IPS-15b (cell line): ENCODE data around the gene APPBP2.
"Not testable (repeated sequence)": the region's sequence is repeated elsewhere in the genome, so short reads cannot be mapped to it uniquely, and the experiment has no call there.

Experiments used
- H3K27me3 ChIP-seq: one replicate; pipeline ENCODE4 v1.6.1; 2013; ENCODE audit warnings: low read length; ENCODE audit not compliant: control insufficient read depth, insufficient read depth
- H3K36me3 ChIP-seq: one replicate; pipeline ENCODE4 v1.6.1; 2013; ENCODE audit warnings: low read length; ENCODE audit not compliant: control insufficient read depth, insufficient read depth
- H3K4me1 ChIP-seq: one replicate; pipeline ENCODE4 v1.6.1; 2013; ENCODE audit warnings: mild to moderate bottlenecking, low read length; ENCODE audit not compliant: control insufficient read depth, insufficient read depth
- H3K4me3 ChIP-seq: one replicate; pipeline ENCODE4 v1.5.1; 2013; ENCODE audit warnings: low read depth, low read length
- H3K9ac ChIP-seq: one replicate; pipeline ENCODE4 v1.6.1; 2013; ENCODE audit warnings: low read depth, mild to moderate bottlenecking, low read length
- H3K9me3 ChIP-seq: one replicate; pipeline ENCODE4 v1.6.1; 2013; ENCODE audit warnings: mild to moderate bottlenecking, low read length; ENCODE audit not compliant: control insufficient read depth, insufficient read depth

APPBP2 gene

DNA sequence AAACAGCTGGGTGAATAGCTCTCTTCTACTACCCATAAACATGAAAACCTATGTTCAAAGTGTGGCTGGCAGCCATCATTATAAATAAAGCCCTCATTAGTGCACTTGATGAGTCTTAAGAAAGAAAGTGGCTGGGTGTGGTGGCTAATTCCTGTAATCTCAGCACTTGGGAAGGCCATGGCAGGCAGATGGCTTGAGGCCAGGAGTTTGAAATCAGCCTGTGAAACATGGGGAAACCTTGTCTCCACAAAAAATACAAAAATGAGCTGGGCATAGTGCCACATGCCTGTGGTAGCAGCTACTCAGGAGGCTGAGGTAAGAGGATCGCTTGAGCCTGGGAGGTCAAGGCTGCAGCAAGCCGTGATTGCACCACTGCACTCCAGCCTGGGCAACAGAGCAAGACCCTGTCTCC is 28.3 kb upstream of the APPBP2 start:
- Histone ChIP-seq H3K4me3 (no peak overlapping the region), H3K9ac (no peak overlapping the region), H3K9me3 (peaks cover 6% of the 10 kb centered on the region), H3K36me3 (no peaks in the 10 kb centered on the region), H3K27me3 (no peaks in the 10 kb centered on the region), H3K4me1 (no peaks in the 10 kb centered on the region)

DNA sequence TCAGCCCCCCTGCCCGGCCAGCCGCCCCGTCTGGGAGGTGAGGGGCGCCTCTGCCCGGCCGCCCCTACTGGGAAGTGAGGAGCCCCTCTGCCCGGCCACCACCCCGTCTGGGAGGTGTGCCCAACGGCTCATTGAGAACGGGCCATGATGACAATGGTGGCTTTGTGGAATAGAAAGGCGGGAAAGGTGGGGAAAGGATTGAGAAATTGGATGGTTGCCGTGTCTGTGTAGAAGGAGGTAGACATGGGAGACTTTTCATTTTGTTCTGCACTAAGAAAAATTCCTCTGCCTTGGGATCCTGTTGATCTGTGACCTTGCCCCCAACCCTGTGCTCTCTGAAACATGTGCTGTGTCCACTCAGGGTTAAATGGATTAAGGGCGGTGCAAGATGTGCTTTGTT is 26.2 kb upstream of the APPBP2 start:
- H3K4me1 ChIP-seq, H3K9ac ChIP-seq, H3K36me3 ChIP-seq: not testable (repeated sequence)

DNA sequence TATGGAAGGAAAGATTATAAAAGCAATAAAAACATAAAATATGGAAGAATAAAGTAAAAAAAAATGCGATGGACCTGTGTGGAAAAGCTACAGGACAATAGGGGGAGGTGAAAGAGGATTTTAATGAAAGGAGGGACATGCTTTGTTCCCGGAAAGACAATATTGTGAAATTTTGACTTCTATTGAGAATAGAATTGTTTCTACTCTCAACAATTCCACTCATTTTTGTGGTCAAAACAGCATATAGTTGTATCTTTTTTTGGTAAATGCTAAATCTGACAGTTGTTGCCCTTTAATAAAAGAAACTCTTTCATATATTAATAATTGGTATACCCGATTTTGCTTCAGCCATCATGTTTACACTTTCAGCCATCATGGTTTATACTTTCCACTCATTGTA is 22.9 kb upstream of the APPBP2 start:
- no peaks in the 10 kb centered on the region for H3K4me1 ChIP-seq
- no peaks in the 10 kb centered on the region for H3K27me3 ChIP-seq
- H3K9me3 ChIP-seq: no peaks in the 10 kb centered on the region
- H3K36me3 ChIP-seq: no peaks in the 10 kb centered on the region
- H3K9ac ChIP-seq: no peak overlapping the region
- H3K4me3 ChIP-seq: no peak overlapping the region

More for the DNA sequence above, 26.2 kb upstream of the APPBP2 start:
- H3K9me3 ChIP-seq, H3K27me3 ChIP-seq, H3K4me3 ChIP-seq: not testable (repeated sequence)

DNA sequence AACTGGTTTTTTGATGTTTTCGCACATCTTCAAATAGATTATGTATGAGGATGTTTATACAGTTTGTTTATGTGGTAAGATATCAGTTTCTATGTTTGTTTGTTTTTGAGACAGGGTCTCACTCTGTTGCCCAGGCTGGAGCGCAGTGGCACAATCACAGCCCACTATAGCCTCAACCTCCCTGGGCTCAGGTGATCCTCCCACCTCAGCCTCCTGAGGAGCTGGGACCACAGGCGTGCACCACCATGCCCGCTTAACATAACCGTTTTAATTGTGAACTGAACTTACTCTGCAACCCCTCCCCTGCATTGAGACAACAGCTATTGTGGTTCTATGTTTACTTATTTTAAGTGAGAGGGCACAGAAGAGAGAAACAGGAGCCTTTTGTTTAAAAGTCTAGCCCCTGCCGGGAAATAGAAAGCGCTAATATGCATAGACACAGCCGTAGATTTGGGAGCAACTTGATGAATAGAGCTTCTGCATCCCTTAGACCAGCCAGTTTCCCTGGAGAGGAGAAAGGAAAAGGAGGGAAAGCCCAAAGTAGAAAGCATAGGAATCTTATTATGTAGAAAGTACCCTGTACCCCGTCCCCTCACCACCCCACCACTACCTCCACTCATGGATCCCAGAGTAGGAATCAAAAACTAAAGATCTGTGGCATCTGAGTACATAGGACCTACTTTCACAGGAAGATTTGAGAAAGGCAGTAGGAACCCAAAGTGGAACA is 19.6 kb upstream of the APPBP2 start:
- H3K4me3 ChIP-seq: no peak overlapping the region
- no peak overlapping the region for H3K9ac ChIP-seq
- H3K4me1 ChIP-seq: no peaks in the 10 kb centered on the region
- H3K27me3 ChIP-seq: no peaks in the 10 kb centered on the region
- no peaks in the 10 kb centered on the region for H3K36me3 ChIP-seq
- no peaks in the 10 kb centered on the region for H3K9me3 ChIP-seq

DNA sequence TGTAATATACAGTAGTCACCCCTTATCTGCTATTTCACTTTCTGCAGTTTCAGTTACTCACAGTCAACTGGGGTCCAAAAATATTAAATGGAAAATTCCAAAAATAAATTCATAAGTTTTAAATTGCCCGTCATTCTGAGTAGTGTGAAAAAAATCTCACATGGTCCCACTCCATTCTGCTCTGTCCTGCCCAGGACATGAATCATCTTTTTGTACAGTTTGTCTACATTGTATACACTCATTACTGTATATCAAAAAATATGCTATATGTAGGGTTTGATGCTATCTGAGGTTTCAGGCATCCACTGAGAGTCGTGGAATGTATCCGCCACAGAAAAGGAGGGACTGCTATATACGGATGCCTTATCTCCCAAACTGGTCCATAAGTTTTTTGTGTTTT is 16.0 kb upstream of the APPBP2 start:
- no peaks in the 10 kb centered on the region for H3K27me3 ChIP-seq
- no peak overlapping the region for H3K9ac ChIP-seq
- no peak overlapping the region for H3K4me3 ChIP-seq

DNA sequence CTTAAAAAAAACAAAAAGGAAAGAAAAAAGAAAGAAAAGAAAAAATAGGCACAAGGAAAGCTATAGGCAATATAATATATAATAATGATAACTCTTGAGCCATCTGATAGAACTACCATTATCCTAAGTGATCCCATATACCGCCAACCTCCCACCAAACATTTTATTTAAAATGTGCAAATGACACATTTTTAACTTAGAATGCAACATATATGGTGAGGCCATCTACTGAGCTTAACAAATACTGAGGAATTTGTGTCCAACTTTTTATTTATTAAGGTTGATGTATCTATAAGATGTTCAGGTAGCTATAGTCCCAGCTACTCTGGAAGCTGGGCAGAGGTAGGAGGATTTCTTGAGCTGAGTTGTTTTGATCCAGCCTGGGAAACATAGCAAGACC is 14.4 kb upstream of the APPBP2 start:
- no peaks in the 10 kb centered on the region for H3K9me3 ChIP-seq
- no peaks in the 10 kb centered on the region for H3K4me1 ChIP-seq
- H3K4me3 ChIP-seq: no peak overlapping the region
- H3K36me3 ChIP-seq: no peaks in the 10 kb centered on the region
- H3K9ac ChIP-seq: no peak overlapping the region
- no peaks in the 10 kb centered on the region for H3K27me3 ChIP-seq

More for the DNA sequence above, 16.0 kb upstream of the APPBP2 start:
- Histone ChIP-seq H3K36me3 (no peaks in the 10 kb centered on the region), H3K9me3 (no peaks in the 10 kb centered on the region), H3K4me1 (no peaks in the 10 kb centered on the region)

DNA sequence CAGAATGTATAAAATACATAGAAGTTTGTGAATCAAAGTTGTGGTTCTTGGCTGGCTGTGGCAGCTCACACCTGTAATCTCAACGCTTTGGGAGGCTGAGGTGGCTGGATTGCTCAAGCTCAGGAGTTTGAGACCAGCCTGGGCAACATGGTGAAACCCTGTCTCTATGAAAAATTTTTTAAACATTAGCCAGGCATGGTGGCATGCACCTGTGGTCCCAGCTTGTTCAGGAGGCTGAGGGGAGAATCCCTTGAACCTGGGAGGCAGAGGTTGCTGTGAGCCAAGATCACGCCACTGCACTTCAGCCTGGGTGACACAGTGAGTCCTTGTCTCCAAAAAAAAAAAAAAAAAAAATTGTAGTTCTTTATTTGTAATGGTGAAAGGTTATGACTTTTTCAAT is 13.8 kb upstream of the APPBP2 start:
- Histone ChIP-seq H3K9me3 (no peaks in the 10 kb centered on the region), H3K27me3 (no peaks in the 10 kb centered on the region), H3K9ac (no peak overlapping the region), H3K4me3 (no peak overlapping the region), H3K36me3 (no peaks in the 10 kb centered on the region), H3K4me1 (no peaks in the 10 kb centered on the region)

DNA sequence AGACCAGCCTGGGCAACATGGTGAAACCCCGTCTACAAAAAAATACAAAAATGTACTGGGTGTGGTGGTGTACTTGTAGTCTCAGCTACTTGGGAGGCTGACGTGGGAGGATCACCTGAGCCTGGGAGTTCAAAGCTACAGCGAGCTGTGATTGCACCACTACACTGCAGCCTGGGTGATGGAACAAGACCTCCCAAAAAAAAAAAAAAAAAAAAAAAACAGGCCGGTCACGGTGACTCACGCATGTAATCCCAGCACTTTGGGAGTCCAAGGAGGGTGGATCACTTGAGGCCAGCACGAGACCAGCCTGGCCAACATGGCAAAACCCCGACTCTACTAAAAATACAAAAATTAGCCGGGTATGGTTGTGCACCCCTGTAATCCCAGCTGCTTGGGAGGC is 12.7 kb upstream of the APPBP2 start:
- no peaks in the 10 kb centered on the region for H3K9me3 ChIP-seq
- H3K9ac ChIP-seq: no peak overlapping the region
- no peaks in the 10 kb centered on the region for H3K27me3 ChIP-seq
- no peaks in the 10 kb centered on the region for H3K4me1 ChIP-seq
- H3K4me3 ChIP-seq: no peak overlapping the region
- H3K36me3 ChIP-seq: no peaks in the 10 kb centered on the region

DNA sequence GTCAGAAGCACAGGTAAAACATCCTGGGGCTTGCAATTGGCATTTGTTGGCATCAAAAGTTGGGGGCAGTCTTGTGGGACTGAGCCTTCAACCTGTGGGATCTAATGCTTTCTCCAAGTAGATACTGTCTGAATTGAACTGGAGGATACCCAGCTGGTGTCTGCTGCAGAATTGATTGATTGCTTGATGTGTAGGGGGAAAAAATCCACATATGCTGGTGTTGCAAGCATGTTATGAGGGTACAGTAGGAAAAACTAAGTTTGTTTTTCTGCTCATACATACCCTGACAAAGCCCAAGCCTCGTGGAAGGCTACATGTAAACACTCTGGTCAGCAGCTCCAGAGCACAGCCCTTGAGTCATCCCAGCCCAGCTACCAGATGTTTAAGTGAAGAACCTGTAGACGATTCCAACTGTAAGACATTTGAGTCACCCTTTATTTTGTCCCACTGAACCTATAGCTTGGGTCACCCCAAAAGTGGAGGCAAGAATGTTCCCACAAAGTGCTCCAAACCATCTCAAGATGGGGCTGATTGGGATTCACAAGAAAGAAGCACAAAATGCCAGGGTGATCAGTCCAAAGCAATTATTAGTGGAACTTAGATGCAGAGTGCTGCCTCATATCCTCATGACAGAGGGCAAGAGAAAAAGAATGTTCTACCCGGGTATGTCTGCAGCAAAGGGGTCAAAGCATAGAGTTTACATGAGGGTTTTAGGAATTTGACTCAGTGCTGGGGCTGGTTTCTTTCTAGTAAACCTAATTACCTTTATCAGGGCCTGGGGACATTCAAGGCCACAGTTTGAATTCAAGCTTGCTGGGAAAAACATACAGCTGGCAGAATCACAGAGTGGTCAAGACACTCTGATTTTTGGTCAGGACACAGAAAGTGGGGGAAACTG is 9.6 kb upstream of the APPBP2 start:
- Histone ChIP-seq H3K4me1 (no peaks in the 10 kb centered on the region), H3K9me3 (no peaks in the 10 kb centered on the region), H3K27me3 (no peaks in the 10 kb centered on the region), H3K9ac (no peak overlapping the region), H3K36me3 (no peaks in the 10 kb centered on the region), H3K4me3 (no peak overlapping the region)

DNA sequence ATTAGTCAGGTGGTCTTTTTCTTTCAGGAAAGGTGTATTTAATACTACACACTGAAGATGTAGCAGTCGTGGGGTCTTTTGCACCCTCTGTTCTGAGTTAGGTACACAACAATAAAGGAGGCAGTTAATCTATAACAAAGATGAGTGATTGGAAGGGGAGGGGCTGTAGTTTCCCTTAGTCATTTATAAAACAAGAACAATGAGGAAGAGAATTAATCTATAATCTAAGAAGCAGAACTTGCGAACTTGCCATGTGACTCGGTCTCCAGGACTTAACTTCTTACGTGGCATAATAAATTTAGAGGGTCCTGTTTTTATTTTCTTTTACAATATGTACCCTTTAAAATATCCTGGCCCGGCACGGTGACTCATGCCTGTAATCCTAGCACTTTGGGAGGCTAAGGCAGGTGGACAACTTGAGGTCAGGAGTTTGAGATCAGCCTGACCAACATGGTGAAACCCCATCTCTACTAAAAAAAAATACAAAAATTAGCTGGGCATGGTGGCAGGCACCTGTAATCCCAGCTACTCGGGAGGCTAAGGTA is 8.6 kb upstream of the APPBP2 start:
- Histone ChIP-seq H3K9ac (no peak overlapping the region), H3K4me1 (no peaks in the 10 kb centered on the region), H3K27me3 (no peaks in the 10 kb centered on the region), H3K36me3 (no peaks in the 10 kb centered on the region), H3K4me3 (no peak overlapping the region), H3K9me3 (no peaks in the 10 kb centered on the region)

DNA sequence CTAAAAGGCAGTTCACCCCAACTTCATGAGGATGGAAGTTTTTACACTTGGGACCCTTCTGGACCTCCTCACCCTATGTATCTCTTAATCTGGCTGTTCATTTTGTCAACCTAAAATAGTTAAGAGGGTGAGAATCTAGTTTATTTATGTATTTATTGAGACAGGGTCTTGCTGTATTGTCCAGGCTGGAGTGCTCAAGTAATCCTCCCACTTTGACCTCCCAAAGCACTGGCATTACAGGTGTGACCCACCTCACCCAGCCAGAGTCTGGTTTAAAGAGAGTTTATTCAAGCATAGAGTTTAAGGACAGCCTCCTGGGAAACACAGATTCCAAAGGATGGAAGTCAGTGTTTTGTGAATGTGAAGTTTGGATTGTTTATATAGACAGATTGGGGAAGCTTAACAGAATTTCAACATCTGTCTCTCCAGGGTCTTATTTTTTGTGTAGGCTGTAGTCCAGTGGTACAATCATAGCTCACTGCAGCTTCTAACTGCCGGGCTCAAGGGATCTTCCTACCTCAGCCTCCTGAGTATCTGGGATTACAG is 8.0 kb upstream of the APPBP2 start:
- Histone ChIP-seq H3K4me3 (no peak overlapping the region), H3K4me1 (no peaks in the 10 kb centered on the region), H3K9ac (no peak overlapping the region), H3K36me3 (no peaks in the 10 kb centered on the region), H3K9me3 (no peaks in the 10 kb centered on the region), H3K27me3 (no peaks in the 10 kb centered on the region)
